Stimulated activated memory B cell treated with anti-CD40 and anti-IgM and Interleukin-4, amounts not matched to agents 10 μg/mL and 1 μg/mL and 100 μg/mL, for 72 hours (primary cell): Measurements from ENCODE around the gene RPL23.
"Not testable (repeated sequence)": the region's sequence is repeated elsewhere in the genome, so short reads cannot be mapped to it uniquely, and the experiment has no call there.

ENCODE experiments used
- ATAC-seq: fragments of 150-1000 bp; cut with Tn5 transposase; 2 replicates; pipeline ENCODE4 v1.10.0; 2021
- H3K27ac Mint-ChIP-seq: one replicate; pipeline ENCODE4 v1.8.0; 2022; ENCODE audit warnings: mild to moderate bottlenecking, mixed read lengths
- H3K27me3 Mint-ChIP-seq: one replicate; pipeline ENCODE4 v1.8.0; 2022; ENCODE audit warnings: mixed read lengths
- H3K36me3 Mint-ChIP-seq: one replicate; pipeline ENCODE4 v1.8.0; 2022; ENCODE audit warnings: mixed read lengths
- H3K4me1 Mint-ChIP-seq: one replicate; pipeline ENCODE4 v1.8.0; 2022; ENCODE audit warnings: mixed read lengths
- H3K4me3 Mint-ChIP-seq: one replicate; pipeline ENCODE4 v1.8.0; 2022; ENCODE audit warnings: mild to moderate bottlenecking, moderate library complexity, mixed read lengths
- H3K9me3 Mint-ChIP-seq: one replicate; pipeline ENCODE4 v1.8.0; 2022; ENCODE audit warnings: mixed read lengths

Gene RPL23

GRCh38 chr17:38857271-38857670, 3.8 kb upstream of the RPL23 start:
- Mint-ChIP-seq H3K36me3 (peaks cover 14% of the 10 kb centered on the region), H3K27me3 (no peaks in the 10 kb centered on the region), H3K9me3 (peaks cover under 1% of the 10 kb centered on the region), H3K27ac (no peak overlapping the region), H3K4me1 (peaks cover 28% of the 10 kb centered on the region), H3K4me3 (no peak overlapping the region)
- ATAC-seq, result no peak

GRCh38 chr17:38855101-38855714, 1.7 kb upstream of the RPL23 start:
- H3K9me3 Mint-ChIP-seq, H3K4me3 Mint-ChIP-seq, H3K27me3 Mint-ChIP-seq, ATAC-seq: not testable (repeated sequence)
- peaks cover 34% of the 10 kb centered on the region for H3K36me3 Mint-ChIP-seq
- peak overlapping the region; percentile 100 for H3K27ac Mint-ChIP-seq
- peaks cover 46% of the 10 kb centered on the region for H3K4me1 Mint-ChIP-seq

DNA sequence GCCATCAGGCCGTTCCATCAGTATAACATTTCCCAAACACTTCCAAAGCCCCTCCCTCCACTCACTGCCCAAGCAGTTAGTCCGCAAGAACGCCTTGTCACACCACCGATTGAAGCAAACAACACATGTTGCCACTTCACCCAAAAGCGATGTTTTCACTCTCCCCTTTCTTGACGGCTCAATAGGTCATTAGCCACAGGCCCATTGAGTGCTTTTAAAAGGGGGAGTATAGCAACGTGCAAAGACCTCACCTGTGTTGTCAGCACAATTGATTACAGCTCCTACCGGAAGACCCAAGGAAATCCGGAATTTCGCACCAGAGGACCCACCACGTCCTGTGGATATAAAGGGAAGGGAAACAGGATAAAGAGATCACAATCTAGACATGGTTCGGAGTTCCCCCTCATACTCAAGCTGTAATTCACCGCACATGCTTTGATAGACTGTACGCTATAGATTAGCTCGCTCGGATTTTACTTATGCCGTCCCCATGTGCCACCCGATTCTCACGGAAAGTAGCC, 690 bp downstream of the RPL23 start:
- Mint-ChIP-seq H3K36me3 (peaks cover 54% of the 10 kb centered on the region), H3K4me3 (peak overlapping the region; percentile 99), H3K4me1 (peaks cover 54% of the 10 kb centered on the region), H3K27me3 (no peaks in the 10 kb centered on the region), H3K9me3 (no peaks in the 10 kb centered on the region), H3K27ac (peak overlapping the region; percentile 100)
- ATAC-seq, result peak; percentile 49

GRCh38 chr17:38851434-38851833, 2.1 kb downstream of the RPL23 start:
- no peaks in the 10 kb centered on the region for H3K27me3 Mint-ChIP-seq
- no peak for ATAC-seq
- peaks cover 60% of the 10 kb centered on the region for H3K36me3 Mint-ChIP-seq
- H3K9me3 Mint-ChIP-seq, result no peaks in the 10 kb centered on the region
- H3K4me1 Mint-ChIP-seq, result peaks cover 50% of the 10 kb centered on the region
- H3K27ac Mint-ChIP-seq, result peak overlapping the region; percentile 100
- H3K4me3 Mint-ChIP-seq, result peak overlapping the region; percentile 99

GRCh38 chr17:38850374-38850773, 3.1 kb downstream of the RPL23 start:
- H3K4me3 Mint-ChIP-seq, result peak overlapping the region; percentile 99
- peak overlapping the region; percentile 100 for H3K27ac Mint-ChIP-seq
- H3K9me3 Mint-ChIP-seq, result no peaks in the 10 kb centered on the region
- H3K36me3 Mint-ChIP-seq, result peaks cover 60% of the 10 kb centered on the region
- ATAC-seq, result no peak
- no peaks in the 10 kb centered on the region for H3K27me3 Mint-ChIP-seq
- H3K4me1 Mint-ChIP-seq, result peaks cover 50% of the 10 kb centered on the region

DNA sequence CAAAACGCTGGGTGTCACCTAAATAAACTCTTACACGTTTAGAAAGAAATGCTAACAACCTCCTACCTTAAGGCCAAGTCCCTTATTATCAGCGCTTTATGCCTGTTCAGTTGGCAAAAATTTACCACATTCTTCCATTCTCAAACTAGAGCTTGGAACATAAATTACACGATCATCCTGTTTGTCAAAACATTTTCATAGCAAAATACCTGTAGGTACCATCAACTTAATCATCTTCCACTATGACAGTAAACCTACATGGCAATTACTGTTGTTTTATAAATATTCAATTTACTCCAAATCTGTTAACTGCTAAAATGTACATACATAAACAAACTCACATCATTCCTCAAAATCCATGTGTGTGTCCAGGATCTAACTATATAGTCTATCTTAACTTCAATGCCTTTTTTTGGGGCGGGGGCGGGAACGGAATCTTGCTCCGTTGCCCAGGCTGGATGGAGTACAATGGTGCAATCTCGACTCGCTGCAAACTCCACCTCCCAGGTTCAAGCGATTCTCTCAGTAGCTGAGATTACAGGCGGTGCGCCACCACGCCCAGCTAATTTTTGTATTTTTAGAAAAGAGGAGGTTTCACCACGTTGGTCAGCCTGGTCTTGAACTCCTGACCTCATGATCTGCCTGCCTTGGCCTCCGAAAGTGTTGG, 4.4 kb downstream of the RPL23 start:
- no peaks in the 10 kb centered on the region for H3K9me3 Mint-ChIP-seq
- peaks cover 60% of the 10 kb centered on the region for H3K36me3 Mint-ChIP-seq
- ATAC-seq, result no peak
- no peak overlapping the region for H3K27ac Mint-ChIP-seq
- no peaks in the 10 kb centered on the region for H3K27me3 Mint-ChIP-seq
- peaks cover 44% of the 10 kb centered on the region for H3K4me1 Mint-ChIP-seq
- H3K4me3 Mint-ChIP-seq, result no peak overlapping the region

DNA sequence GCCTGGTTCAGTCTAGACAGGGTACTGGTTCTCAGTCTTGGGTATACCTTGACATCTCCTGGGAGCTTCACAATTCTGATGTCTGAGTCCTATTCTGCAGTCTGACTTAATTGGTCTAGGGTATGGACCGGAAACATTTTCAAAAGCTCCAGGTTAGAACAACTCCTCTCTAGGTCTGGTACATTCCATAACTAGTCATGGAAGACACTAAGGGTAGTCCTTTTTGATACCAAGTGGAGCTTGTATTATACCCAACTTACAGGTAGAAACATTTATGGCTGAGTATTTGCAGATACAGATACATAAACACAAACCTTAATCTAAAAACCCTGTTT, 5.0 kb downstream of the RPL23 start:
- H3K4me3 Mint-ChIP-seq, result no peak overlapping the region
- H3K27ac Mint-ChIP-seq, result no peak overlapping the region
- no peak for ATAC-seq
- H3K36me3 Mint-ChIP-seq, result peaks cover 58% of the 10 kb centered on the region
- H3K27me3 Mint-ChIP-seq, result no peaks in the 10 kb centered on the region
- H3K4me1 Mint-ChIP-seq, result peaks cover 43% of the 10 kb centered on the region
- no peaks in the 10 kb centered on the region for H3K9me3 Mint-ChIP-seq

DNA sequence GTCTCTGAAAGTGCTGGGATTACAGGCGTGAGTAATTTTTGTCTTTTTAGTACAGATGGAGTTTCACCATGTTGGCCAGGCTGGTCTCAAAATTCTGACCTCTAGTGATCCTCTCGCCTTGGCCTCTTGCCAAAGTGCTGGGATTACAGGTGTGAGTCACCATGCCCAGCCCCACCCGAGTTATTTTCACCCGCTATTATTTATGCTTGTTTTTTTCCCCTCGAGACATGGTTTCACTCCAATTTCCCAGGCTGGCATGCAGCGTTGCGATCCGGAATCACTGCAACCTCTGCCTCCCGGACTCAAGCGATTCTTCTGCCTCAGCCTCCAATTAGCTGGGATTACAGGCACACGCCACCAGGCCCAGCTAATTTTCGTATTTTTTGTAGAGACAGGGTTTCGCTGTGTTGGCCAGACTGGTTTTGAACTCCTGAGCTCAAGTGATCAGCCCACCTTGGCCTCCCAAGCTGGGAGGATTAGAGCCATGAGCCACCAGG, 9.2 kb downstream of the RPL23 start:
- Mint-ChIP-seq H3K4me3 (no peak overlapping the region), H3K27ac (no peak overlapping the region)

DNA sequence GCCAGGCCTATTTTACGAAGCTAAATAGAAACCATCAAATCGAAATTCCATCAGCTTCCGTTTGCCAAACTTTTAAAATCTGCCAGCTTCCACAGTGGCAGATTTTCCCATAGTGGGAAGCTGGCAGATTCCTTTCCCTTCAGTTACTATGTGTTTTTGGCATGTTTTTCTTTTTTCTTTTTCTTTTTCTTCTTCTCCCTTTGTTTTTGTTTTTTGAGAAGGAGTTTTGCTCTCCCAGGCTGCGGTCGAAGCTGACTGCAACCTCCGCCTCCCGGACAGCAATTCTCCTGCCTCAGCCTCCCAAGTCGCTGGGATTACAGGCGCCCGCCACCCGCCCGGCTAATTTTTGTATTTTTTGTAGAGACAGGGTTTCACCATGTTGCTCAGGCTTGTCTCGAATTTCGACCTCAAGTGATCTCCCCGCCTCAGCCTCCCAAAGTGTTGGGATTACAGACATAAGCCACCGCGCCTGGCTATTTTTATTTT, 27.7 kb downstream of the RPL23 start:
- no peaks in the 10 kb centered on the region for H3K9me3 Mint-ChIP-seq
- peak overlapping the region; percentile 100 for H3K27ac Mint-ChIP-seq
- no peak for ATAC-seq
- peak overlapping the region; percentile 98 for H3K4me3 Mint-ChIP-seq
- H3K27me3 Mint-ChIP-seq, result no peaks in the 10 kb centered on the region
- H3K4me1 Mint-ChIP-seq, result peaks cover 41% of the 10 kb centered on the region
- peaks cover 10% of the 10 kb centered on the region for H3K36me3 Mint-ChIP-seq

More for the DNA sequence above, 9.2 kb downstream of the RPL23 start:
- H3K4me1 Mint-ChIP-seq, result peaks cover 6% of the 10 kb centered on the region
- no peak for ATAC-seq
- H3K9me3 Mint-ChIP-seq, result no peaks in the 10 kb centered on the region
- H3K27me3 Mint-ChIP-seq, result no peaks in the 10 kb centered on the region
- peaks cover 20% of the 10 kb centered on the region for H3K36me3 Mint-ChIP-seq

GRCh38 chr17:38824899-38825761, 28.4 kb downstream of the RPL23 start, which contains the start of gene CWC25:
Gene CWC25 (minus strand): TSS chr17:38825321. CDS start chr17:38825183, 138 bp downstream.
- Mint-ChIP-seq H3K36me3 (peaks cover 16% of the 10 kb centered on the region), H3K4me3 (peak within 1 kb of the TSS; percentile 98), H3K9me3 (no peaks in the 10 kb centered on the region), H3K4me1 (peaks cover 47% of the 10 kb centered on the region), H3K27ac (peak within 1 kb of the TSS; percentile 100), H3K27me3 (no peaks in the 10 kb centered on the region)
- peak; percentile 92 for ATAC-seq

- Mint-ChIP-seq H3K9me3 (no peaks in the 10 kb centered on the region), H3K4me3 (no peak overlapping the region), H3K36me3 (peaks cover 19% of the 10 kb centered on the region), H3K27ac (no peak overlapping the region), H3K4me1 (peaks cover 5% of the 10 kb centered on the region), H3K27me3 (no peaks in the 10 kb centered on the region)
- no peak for ATAC-seq
Measured at GRCh38 chr17:38815576-38816193, 37.8 kb downstream of the RPL23 start.

- no peaks in the 10 kb centered on the region for H3K9me3 Mint-ChIP-seq
- ATAC-seq, result no peak
- H3K27ac Mint-ChIP-seq, result no peak overlapping the region
- H3K36me3 Mint-ChIP-seq, result peaks cover 38% of the 10 kb centered on the region
- H3K4me1 Mint-ChIP-seq, result no peaks in the 10 kb centered on the region
- H3K27me3 Mint-ChIP-seq, result no peaks in the 10 kb centered on the region
- no peak overlapping the region for H3K4me3 Mint-ChIP-seq
Measured at GRCh38 chr17:38809828-38810227, 43.7 kb downstream of the RPL23 start.

DNA sequence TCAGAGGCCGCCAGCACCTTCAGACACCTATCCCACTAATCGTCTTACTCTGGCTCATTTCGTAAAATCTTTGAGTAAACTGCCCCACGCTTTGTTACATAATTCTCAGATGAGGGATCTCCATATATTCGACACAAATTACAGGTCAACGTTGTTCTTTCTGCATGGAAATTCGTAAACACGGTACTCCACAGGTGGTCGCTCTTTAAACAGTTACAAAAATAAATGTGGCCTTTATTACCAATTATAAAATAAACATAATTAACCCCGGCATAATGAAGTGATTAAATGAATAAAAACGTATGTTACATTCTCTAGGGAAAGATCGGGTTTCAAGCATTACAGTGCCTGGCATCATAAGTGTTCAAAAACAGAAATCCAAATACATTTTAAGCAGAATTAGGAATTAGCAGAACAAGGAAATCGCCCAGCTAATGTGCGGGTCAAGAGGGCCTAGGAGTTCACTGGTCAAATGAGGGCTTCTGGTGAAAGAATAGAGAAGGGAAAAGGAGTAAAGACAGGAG, 53.2 kb downstream of the RPL23 start:
- Mint-ChIP-seq H3K36me3 (peaks cover 43% of the 10 kb centered on the region), H3K27me3 (no peaks in the 10 kb centered on the region), H3K27ac (peak overlapping the region; percentile 87), H3K4me3 (peak overlapping the region; percentile 87), H3K9me3 (no peaks in the 10 kb centered on the region), H3K4me1 (peaks cover 35% of the 10 kb centered on the region)
- ATAC-seq, result no peak

- Mint-ChIP-seq H3K27me3 (no peaks in the 10 kb centered on the region), H3K4me3 (peak within 1 kb of the TSS; percentile 94), H3K4me1 (peaks cover 35% of the 10 kb centered on the region), H3K27ac (peak within 1 kb of the TSS; percentile 87), H3K36me3 (peaks cover 43% of the 10 kb centered on the region), H3K9me3 (no peaks in the 10 kb centered on the region)
- ATAC-seq, result peak; percentile 93
Measured at GRCh38 chr17:38799501-38800236, 53.9 kb downstream of the RPL23 start, which contains the start of gene PIP4K2B. Gene PIP4K2B (minus strand): TSS chr17:38799556. CDS start chr17:38799424, 132 bp downstream.
